MCF 10A (cell line): ENCODE results near the gene BDKRB1. TPM values are rescaled to one million over a fixed set of nuclear protein-coding genes. Genes with fewer than 3 reads are reported as not detected.

Experiments
- BruUV-seq: library from RNA; stranded (reverse); fragments of 400-500 nt; replicated peaks from 2 replicates; lab custom pipeline; 2021; lab: Mats Ljungman, UMichigan
- CTCF ChIA-PET: fragments of 300-600 bp; sonication (Branson Sonifier 250); formaldehyde crosslinking; extraction: SDS; loops from one replicate; lab custom pipeline; 2021; ENCODE audit warnings: antibody characterized with exemption, inconsistent platforms; lab: Yijun Ruan, JAX
- POLR2A ChIA-PET: fragments of 300-600, 350-650 bp; sonication (Branson Sonifier 250); formaldehyde crosslinking; extraction: SDS; loops from one replicate; lab custom pipeline; 2020; ENCODE audit warnings: antibody characterized with exemption, inconsistent platforms; lab: Yijun Ruan, JAX
- DNase-seq: peaks from one replicate; pipeline ENCODE4 v3.0.0-alpha.2; 2018; ENCODE audit not compliant: unreplicated experiment
- H3K27ac Mint-ChIP-seq: one replicate; pipeline ENCODE4 v1.8.0; 2022; ENCODE audit warnings: mild to moderate bottlenecking, low read depth, mixed read lengths; ENCODE audit not compliant: unreplicated experiment
- H3K27me3 Mint-ChIP-seq: one replicate; pipeline ENCODE4 v1.8.0; 2022; ENCODE audit warnings: mixed read lengths; ENCODE audit not compliant: insufficient read depth, unreplicated experiment
- H3K36me3 Mint-ChIP-seq: one replicate; pipeline ENCODE4 v1.8.0; 2022; ENCODE audit warnings: mild to moderate bottlenecking, moderate library complexity, mixed read lengths; ENCODE audit not compliant: insufficient read depth, unreplicated experiment
- H3K4me1 Mint-ChIP-seq: one replicate; pipeline ENCODE4 v1.8.0; 2022; ENCODE audit warnings: mixed read lengths; ENCODE audit not compliant: insufficient read depth, unreplicated experiment
- H3K4me3 Mint-ChIP-seq: one replicate; pipeline ENCODE4 v1.8.0; 2022; ENCODE audit warnings: mild to moderate bottlenecking, moderate library complexity, mixed read lengths; ENCODE audit not compliant: unreplicated experiment
- H3K9me3 Mint-ChIP-seq: one replicate; pipeline ENCODE4 v1.8.0; 2022; ENCODE audit warnings: mixed read lengths; ENCODE audit not compliant: unreplicated experiment
- CTCF ChIP-seq: fragments of 200-600 bp; IDR thresholded peaks from one replicate; pipeline ENCODE4 v1.8.0; 2022; ENCODE audit warnings: antibody characterized with exemption, mild to moderate bottlenecking; ENCODE audit not compliant: unreplicated experiment
- intact Hi-C: fragments of 100-400 bp; cut with micrococcal nuclease; formaldehyde crosslinking; loops from 2 replicates; pipeline ENCODE4 v1.14.1; 2022
- total RNA-seq: library from RNA; stranded (reverse); gene quantifications from 2 replicates; pipeline ENCODE4 v1.2.3, GENCODE V29; 2022

Gene BDKRB1
- total RNA-seq, 1 experiment from 2014 or later = 0.51 TPM

DNA sequence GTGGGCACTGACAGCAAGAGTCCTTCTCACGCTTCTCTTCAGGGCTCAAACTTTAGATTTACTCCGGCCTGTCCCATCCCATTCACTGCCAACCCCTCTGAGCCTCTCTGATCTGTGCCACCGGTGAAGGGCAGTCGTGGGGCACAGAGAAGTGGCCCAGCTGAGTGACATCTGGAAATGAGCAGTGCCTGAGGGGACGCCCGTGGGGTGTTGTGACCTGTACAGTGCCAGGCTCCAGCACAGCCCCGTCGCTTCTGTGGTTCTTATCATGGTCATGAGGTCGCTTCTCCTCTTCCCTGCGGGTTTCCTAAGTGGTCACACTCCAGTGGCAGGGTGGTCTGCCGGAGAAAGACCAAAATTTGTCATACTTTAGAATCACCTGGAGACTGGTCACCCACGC, 47.3 kb upstream of the BDKRB1 start:
- intact Hi-C loops = loop anchor here (10.0 kb wide), 1 partner anchor 74 kb away; no protein-coding TSS in a partner anchor
- H3K27me3 Mint-ChIP-seq = no peaks in the 10 kb centered on the region
- POLR2A ChIA-PET = interaction anchor here (1.2 kb wide), 1 partner anchor 48 kb away, joined by 4 read pairs; the partner anchor contains the start of gene BDKRB1

DNA sequence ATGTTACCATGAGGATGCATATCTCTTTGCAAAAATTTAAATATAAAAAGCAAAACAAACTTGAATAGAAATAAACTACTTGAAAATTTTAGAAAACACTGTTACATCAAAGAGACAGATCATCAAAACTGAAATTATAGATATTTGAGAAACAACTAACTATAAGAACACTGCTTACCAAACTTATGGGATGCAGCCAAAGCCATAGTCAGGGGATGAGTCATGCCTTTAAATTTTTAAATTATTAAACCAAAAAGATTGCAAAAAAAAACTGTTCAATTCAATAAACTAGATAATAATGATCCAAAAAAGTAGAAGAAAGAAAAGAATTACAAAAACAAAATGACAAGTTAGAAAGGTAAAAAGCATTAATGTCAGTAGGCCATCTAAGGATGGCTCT, 43.9 kb upstream of the BDKRB1 start:
- Mint-ChIP-seq H3K36me3 (peaks cover 9% of the 10 kb centered on the region), H3K4me1 (peaks cover 29% of the 10 kb centered on the region), H3K4me3 (no peak overlapping the region), H3K9me3 (peaks cover 15% of the 10 kb centered on the region), H3K27me3 (no peaks in the 10 kb centered on the region), H3K27ac (no peak overlapping the region)
- intact Hi-C loops = no loop called here
- DNase-seq = no peak
- no peak for TF ChIP-seq CTCF
- BruUV-seq = no TSS peak
- POLR2A ChIA-PET = no interaction called here
- CTCF ChIA-PET = interaction anchor here (0.6 kb wide), 1 partner anchor 328 kb away, joined by 4 read pairs; no protein-coding TSS in a partner anchor

More for the DNA sequence above, 47.3 kb upstream of the BDKRB1 start:
- Mint-ChIP-seq H3K9me3 (peaks cover 15% of the 10 kb centered on the region), H3K4me3 (no peak overlapping the region), H3K4me1 (peaks cover 31% of the 10 kb centered on the region), H3K27ac (no peak overlapping the region), H3K36me3 (peaks cover 9% of the 10 kb centered on the region)
- no peak for DNase-seq
- CTCF ChIA-PET = no interaction called here
- no peak for TF ChIP-seq CTCF
- no TSS peak for BruUV-seq

DNA sequence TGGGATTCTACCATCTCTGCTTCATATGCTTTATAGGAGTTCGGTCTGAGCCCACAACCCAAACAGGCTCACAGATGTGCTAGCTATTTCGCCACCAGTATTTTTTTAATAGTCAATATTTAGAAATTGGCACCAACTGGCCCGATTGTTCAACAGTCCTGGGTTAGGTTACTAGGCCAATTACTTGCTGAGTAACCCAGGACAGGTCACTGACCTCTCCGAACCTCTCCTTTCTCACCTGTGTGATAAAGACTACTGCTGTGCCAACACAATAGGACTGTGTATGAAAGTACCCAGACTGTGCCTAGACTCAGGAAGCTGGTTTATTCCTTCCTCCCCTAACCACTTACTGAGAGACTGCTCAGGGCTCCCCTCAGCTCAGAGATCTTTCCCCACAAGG, 43.1 kb upstream of the BDKRB1 start:
- Mint-ChIP-seq H3K9me3 (peaks cover 15% of the 10 kb centered on the region), H3K27ac (no peak overlapping the region), H3K36me3 (peaks cover 9% of the 10 kb centered on the region), H3K4me1 (peaks cover 22% of the 10 kb centered on the region), H3K27me3 (no peaks in the 10 kb centered on the region), H3K4me3 (no peak overlapping the region)
- POLR2A ChIA-PET = interaction anchor here (0.7 to 1.1 kb wide), 2 partner anchors 12 to 107 kb away, joined by 3 to 4 read pairs; no protein-coding TSS in a partner anchor
- CTCF ChIA-PET = no interaction called here
- TF ChIP-seq CTCF = no peak
- BruUV-seq = no TSS peak
- intact Hi-C loops = no loop called here
- no peak for DNase-seq

DNA sequence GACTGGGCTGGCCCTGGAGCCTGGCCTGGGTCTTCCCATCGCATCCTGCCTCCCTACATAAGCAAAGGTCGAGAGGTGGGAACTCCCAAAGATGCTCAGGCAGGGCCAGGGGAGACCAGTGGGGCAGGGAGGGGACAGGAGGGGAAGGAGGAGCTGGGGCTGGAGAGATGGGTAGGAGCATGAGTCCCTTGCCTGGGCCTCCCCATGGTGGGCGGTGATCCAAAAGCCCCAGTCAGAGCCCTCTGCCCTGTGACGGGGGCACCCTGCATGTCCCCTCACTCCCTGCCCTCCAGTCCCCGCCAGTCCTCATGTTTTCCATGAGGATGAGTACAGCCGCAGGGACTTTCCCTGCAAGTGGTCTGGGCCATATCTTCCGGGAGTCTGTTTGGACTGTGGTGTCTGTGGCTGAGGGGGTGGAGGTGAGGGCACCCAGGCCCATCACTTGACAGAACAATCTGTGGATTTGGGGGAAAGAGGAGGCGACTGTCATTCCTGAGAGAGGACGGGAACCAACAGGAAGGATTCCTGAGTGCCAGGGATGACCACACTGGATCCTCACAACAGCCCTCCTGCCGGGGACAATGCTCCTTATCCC, 42.0 kb upstream of the BDKRB1 start:
- intact Hi-C loops = no loop called here
- no peak overlapping the region for H3K4me3 Mint-ChIP-seq
- H3K36me3 Mint-ChIP-seq = peaks cover 9% of the 10 kb centered on the region
- no peak for TF ChIP-seq CTCF
- DNase-seq = no peak
- H3K27me3 Mint-ChIP-seq = no peaks in the 10 kb centered on the region
- POLR2A ChIA-PET = interaction anchor here (0.8 to 1.1 kb wide), 2 partner anchors 11 to 54 kb away, joined by 3 to 4 read pairs; no protein-coding TSS in a partner anchor
- no TSS peak for BruUV-seq
- H3K27ac Mint-ChIP-seq = no peak overlapping the region
- H3K4me1 Mint-ChIP-seq = peaks cover 19% of the 10 kb centered on the region
- CTCF ChIA-PET = no interaction called here
- peaks cover 15% of the 10 kb centered on the region for H3K9me3 Mint-ChIP-seq
